ENCODE data around the gene DLGAP4.

DNA sequence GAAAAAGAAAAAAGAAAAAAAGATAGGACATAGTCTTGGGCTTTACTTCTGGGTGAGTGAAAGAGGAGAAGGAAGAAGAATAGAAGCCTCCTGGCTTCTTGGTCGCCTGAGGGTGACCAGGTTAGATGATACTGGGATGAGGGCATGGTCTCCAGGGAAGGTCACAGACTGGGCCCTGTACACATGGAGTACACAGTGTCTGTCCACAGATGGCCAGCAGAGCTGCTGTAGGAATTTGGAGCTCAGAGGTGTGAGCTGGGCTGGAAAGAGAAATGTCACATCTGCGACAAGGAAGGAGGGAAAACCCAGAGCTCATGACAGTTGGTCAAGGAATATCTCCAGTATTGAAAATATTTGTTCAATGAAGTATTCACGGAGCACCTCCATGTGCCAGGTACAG, 56.1 kb downstream of the DLGAP4 start:
- TF ChIP-seq CTCF (IDR thresholded peaks at IDR 0.05 in 4 of 5, conservative IDR thresholded peaks at IDR 0.05 in 1 of 5) (no peak), POLR2A (IDR thresholded peaks at IDR 0.05) (no peak)

Data from gastrocnemius medialis (tissue), 4 donors.